Duodenal mucosa (tissue), 2 donors: Measurements from ENCODE around the gene BDH2.

Experiments
- H3K27ac ChIP-seq: one replicate; pipeline ENCODE4 v1.7.0; 2013; ENCODE audit warnings: low read depth, low read length
- H3K27me3 ChIP-seq, 2 donors: one replicate each; pipeline ENCODE4 v1.7.0; 2013; ENCODE audit warnings: low read length in 2 of 2, control low read depth in 1 of 2; ENCODE audit not compliant: insufficient read depth in 2 of 2, control insufficient read depth in 1 of 2
- H3K36me3 ChIP-seq, 2 donors: one replicate each; pipeline ENCODE4 v1.7.0; 2013; ENCODE audit warnings: low read length in 2 of 2, control low read depth in 1 of 2; ENCODE audit not compliant: insufficient read depth in 2 of 2, control insufficient read depth in 1 of 2
- H3K4me1 ChIP-seq, 2 donors: one replicate each; pipeline ENCODE4 v1.7.0; 2013; ENCODE audit warnings: low read length in 2 of 2, control low read depth in 1 of 2; ENCODE audit not compliant: insufficient read depth in 2 of 2, control insufficient read depth in 1 of 2
- H3K4me3 ChIP-seq, 2 donors: one replicate each; pipeline ENCODE4 v1.7.0; 2013; ENCODE audit warnings: low read length in 2 of 2, low read depth in 1 of 2
- H3K9ac ChIP-seq, 2 donors: one replicate each; pipeline ENCODE4 v1.7.0; 2013; ENCODE audit warnings: low read length in 2 of 2, low read depth in 1 of 2
- H3K9me3 ChIP-seq, 2 donors: one replicate each; pipeline ENCODE4 v1.7.0; 2013; ENCODE audit warnings: low read length in 2 of 2, control low read depth in 1 of 2; ENCODE audit not compliant: control insufficient read depth in 1 of 2

BDH2 gene

GRCh38 chr4:103029300-103029699, 70.3 kb downstream of the BDH2 start:
- Histone ChIP-seq H3K9ac (no peak overlapping the region), H3K27me3 (no peaks in the 10 kb centered on the region), H3K36me3 (no peaks in the 10 kb centered on the region), H3K9me3 (no peaks in the 10 kb centered on the region), H3K4me3 (no peak overlapping the region), H3K27ac (no peak overlapping the region), H3K4me1 (peaks cover 0 to 8% of the 10 kb centered on the region in 2 donors)
